ENCODE data around the gene DET1. TPM values are rescaled to one million over a fixed set of nuclear protein-coding genes. Genes with fewer than 3 reads are reported as not detected.

DET1 gene
- total RNA-seq, 2 donors from 2014 or later, result 2.0 to 3.4 TPM

GRCh38 chr15:88467073-88467934 lies 79.2 kb downstream of the DET1 start, which contains the start of the genes MRPL46 and MRPS11:
TSS of gene MRPL46 (minus strand) at chr15:88467388. CDS start at chr15:88467377, 11 bp downstream.
TSS of gene MRPS11 (plus strand) at chr15:88467708. CDS start at chr15:88467718, 10 bp downstream.
- Mint-ChIP-seq H3K36me3 (ENCODE audit: insufficient read depth in 2 of 2) (peaks cover 8 to 18% of the 10 kb centered on the region in 2 donors), H3K4me3 (peak within 1 kb of the TSS; percentile 83 to 98), H3K27me3 (ENCODE audit: low read depth) (no peaks in the 10 kb centered on the region), H3K27ac (peak within 1 kb of the TSS; percentile 99), H3K4me1 (ENCODE audit: low read depth) (peaks cover 39% of the 10 kb centered on the region), H3K9me3 (no peaks in the 10 kb centered on the region)
- peak; percentile 82 to 86 for ATAC-seq (replicated peaks in 1 of 2)
- peak; percentile 91 to 93 for DNase-seq

DNA sequence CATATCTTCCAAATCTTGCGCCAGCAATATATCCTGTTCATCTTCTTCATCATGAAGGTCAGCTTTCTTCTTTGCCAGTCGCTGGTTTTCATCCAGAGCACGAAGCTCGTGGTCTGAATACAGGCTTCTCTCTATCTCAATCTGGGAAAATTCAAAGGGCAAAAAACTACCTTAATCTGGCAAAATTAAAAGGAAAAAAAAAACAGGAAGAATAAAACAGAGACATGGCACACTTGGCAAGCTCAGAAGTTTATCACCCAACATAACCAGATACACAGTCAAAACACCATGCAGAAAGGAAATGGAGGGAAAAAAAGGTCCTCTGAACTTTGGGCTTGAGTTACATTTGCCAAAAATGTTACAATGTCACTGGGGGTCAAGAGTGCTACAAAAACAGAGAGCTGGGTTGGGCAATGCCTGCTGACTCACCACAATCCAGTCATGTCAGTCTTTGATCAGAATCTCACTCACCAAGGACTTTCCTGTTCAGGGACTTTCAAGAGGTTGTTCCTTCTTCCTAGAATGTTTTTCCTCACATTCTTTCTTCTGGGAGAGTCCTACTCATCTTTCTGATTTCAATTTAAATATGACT lies 80.8 kb downstream of the DET1 start:
- H3K4me1 Mint-ChIP-seq (ENCODE audit: low read depth), result peaks cover 31% of the 10 kb centered on the region
- DNase-seq, result peak; percentile 52 to 55
- H3K4me3 Mint-ChIP-seq, result peak overlapping the region; percentile 83 to 98
- peak; percentile 42 to 66 for ATAC-seq (replicated peaks in 1 of 2)
- peak overlapping the region; percentile 99 for H3K27ac Mint-ChIP-seq
- peaks cover 8 to 23% of the 10 kb centered on the region in 2 donors for H3K36me3 Mint-ChIP-seq (ENCODE audit: insufficient read depth in 2 of 2)
- no peaks in the 10 kb centered on the region for H3K9me3 Mint-ChIP-seq
- H3K27me3 Mint-ChIP-seq (ENCODE audit: low read depth), result no peaks in the 10 kb centered on the region

DNA sequence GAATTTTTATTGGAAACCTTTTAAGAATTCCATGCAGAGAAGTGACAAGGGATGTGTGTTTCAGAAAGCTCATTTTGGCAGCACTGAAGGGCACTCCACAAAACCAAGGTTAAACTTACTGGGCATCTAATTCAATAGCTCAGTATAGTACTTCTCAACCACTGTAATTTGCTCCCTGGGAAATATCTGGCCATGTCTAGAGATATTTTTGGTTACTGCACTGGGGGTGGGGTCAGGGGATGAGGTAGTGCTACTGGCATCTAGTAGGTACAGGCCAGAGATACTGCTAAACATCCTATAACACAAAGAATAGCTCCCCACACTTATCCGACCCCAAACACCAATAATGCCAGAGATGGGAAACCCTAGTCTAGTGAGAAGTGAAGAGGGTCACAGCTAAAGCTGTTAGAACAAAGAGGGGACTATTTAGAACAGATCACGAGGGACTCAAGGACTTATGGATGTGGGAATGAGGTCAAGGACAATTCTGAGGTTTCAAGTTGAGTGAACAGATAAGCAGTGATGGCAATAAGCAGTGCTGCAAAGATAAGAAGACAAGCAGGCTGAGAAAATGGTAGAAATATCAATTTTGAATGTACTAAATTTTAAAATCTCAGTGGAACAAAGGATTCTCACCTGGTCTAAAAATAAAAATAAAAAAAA lies 82.5 kb downstream of the DET1 start:
- Mint-ChIP-seq H3K4me1 (ENCODE audit: low read depth) (peaks cover 31% of the 10 kb centered on the region), H3K27ac (peak overlapping the region; percentile 34), H3K9me3 (no peaks in the 10 kb centered on the region), H3K4me3 (peak overlapping the region in 1 of 2 donors; percentile 3), H3K27me3 (ENCODE audit: low read depth) (no peaks in the 10 kb centered on the region), H3K36me3 (ENCODE audit: insufficient read depth in 2 of 2) (peaks cover 8 to 31% of the 10 kb centered on the region in 2 donors)
- ATAC-seq (replicated peaks in 1 of 2) (no peak), DNase-seq (no peak)

Other genes starting within 250 kb of the DET1 start
- 10 to 100 TPM; 35.8 to 36.7 TPM for gene MRPL46, start 79.3 kb downstream of the DET1 start, total RNA-seq
- 10 to 100 TPM; 66.6 to 66.9 TPM for gene MRPS11, start 79.0 kb downstream of the DET1 start, total RNA-seq
- 100 to 1,000 TPM in 1 of 2 donors, 10 to 100 TPM in 1; 99.4 to 155 TPM for gene AEN, start 74.7 kb upstream of the DET1 start, total RNA-seq
- 100 to 1,000 TPM; 102 to 215 TPM for gene ISG20, start 92.3 kb upstream of the DET1 start, total RNA-seq

Data from activated T-cell treated with anti-CD3 and anti-CD28 coated beads, Interleukin-2, amount 50 U/mL, for 72 hours (primary cell).